Measurements from ENCODE around the gene A4GALT. TPM values are rescaled to one million over a fixed set of nuclear protein-coding genes. Genes with fewer than 3 reads are reported as not detected.
A peak's percentile ranks its signal among the peaks of the same experiment; 100 is the strongest.

A4GALT gene
- total and polyA plus RNA-seq, 2 experiments from 2014 or later, result 14.8 to 18.6 TPM

- H3K9me3 ChIP-seq (ENCODE audit: low read depth), result no peaks in the 10 kb centered on the region
- no peaks in the 10 kb centered on the region for H3K9me2 ChIP-seq (ENCODE audit: insufficient read depth)
- no peaks in the 10 kb centered on the region for H3K27me3 ChIP-seq (replicated peaks; ENCODE audit: insufficient read depth)
- peaks cover 13% of the 10 kb centered on the region; the same call in 1 of the 2 replicates for H3F3A ChIP-seq (ENCODE audit: insufficient read depth)
- no peaks in the 10 kb centered on the region for H3K36me3 ChIP-seq (ENCODE audit: low read depth)
- H3K27ac ChIP-seq, result no peak overlapping the region
- no peaks in the 10 kb centered on the region for H4K20me1 ChIP-seq (ENCODE audit: insufficient read depth)
- peak overlapping the region; percentile 77 for H3K4me3 ChIP-seq
- WGBS, 2 experiments (ENCODE audit: low coverage in 1 of 2, low lambda C conversion rate in 2 of 2, missing lambda C conversion rate in 2 of 2), result 17 to 18% methylated on average over 2 of the region's 2 CpGs
- 0 out of 2 replicates have a peak overlapping the region, but pooled peaks have one; percentile 68 for H2AFZ ChIP-seq
- H3K4me2 ChIP-seq (ENCODE audit: unreplicated experiment), result peak overlapping the region; percentile 57
- in situ Hi-C loops (cut with MboI), result no loop called here
- TF ChIP-seq EZH2phosphoT487 (IDR thresholded peaks at IDR 0.05; ENCODE audit: insufficient read depth, low read depth) (no peak), EZH2 (IDR thresholded peaks at IDR 0.05; ENCODE audit: insufficient read depth, poor library complexity, severe bottlenecking) (no peak)
- peaks cover 15% of the 10 kb centered on the region; the same call in 1 of the 2 replicates for H3K4me1 ChIP-seq (ENCODE audit: insufficient read depth)
- DNase-seq, result peak; percentile 52
- 0 out of 2 replicates have a peak, but pooled peaks cover 14% of the 10 kb centered on the region for H3K79me2 ChIP-seq (ENCODE audit: insufficient read depth)
- H3K9ac ChIP-seq, result peak overlapping the region; percentile 75
These were observed 1.5 kb downstream of the A4GALT start for GRCh38 chr22:42719133-42719532.

- Histone ChIP-seq H4K20me1 (ENCODE audit: insufficient read depth) (no peaks in the 10 kb centered on the region), H3K9ac (0 out of 2 replicates have a peak overlapping the region, but pooled peaks have one; percentile 26), H3K4me1 (ENCODE audit: insufficient read depth) (peaks cover 15% of the 10 kb centered on the region; the same call in 1 of the 2 replicates), H3K4me2 (ENCODE audit: unreplicated experiment) (peak overlapping the region; percentile 46), H3F3A (ENCODE audit: insufficient read depth) (peaks cover 13% of the 10 kb centered on the region; the same call in 1 of the 2 replicates), H3K27me3 (replicated peaks; ENCODE audit: insufficient read depth) (no peaks in the 10 kb centered on the region), H3K4me3 (no peak overlapping the region), H3K9me3 (ENCODE audit: low read depth) (no peaks in the 10 kb centered on the region), H3K36me3 (ENCODE audit: low read depth) (no peaks in the 10 kb centered on the region), H3K79me2 (ENCODE audit: insufficient read depth) (peaks cover 23% of the 10 kb centered on the region; the same call in 1 of the 2 replicates), H2AFZ (no peak overlapping the region), H3K27ac (no peak overlapping the region), H3K9me2 (ENCODE audit: insufficient read depth) (no peaks in the 10 kb centered on the region)
- in situ Hi-C loops (cut with MboI), result no loop called here
- peak; percentile 33 for DNase-seq
- no peak for TF ChIP-seq EZH2 (IDR thresholded peaks at IDR 0.05; ENCODE audit: insufficient read depth, poor library complexity, severe bottlenecking)
- no peak for TF ChIP-seq EZH2phosphoT487 (IDR thresholded peaks at IDR 0.05; ENCODE audit: insufficient read depth, low read depth)
- WGBS, 2 experiments (ENCODE audit: low coverage in 1 of 2, low lambda C conversion rate in 2 of 2, missing lambda C conversion rate in 2 of 2), result 38 to 40% methylated on average over 8 of the region's 8 CpGs
These were observed 3.3 kb downstream of the A4GALT start for GRCh38 chr22:42717197-42717928.

GRCh38 chr22:42716649-42717127 is 4.0 kb downstream of the A4GALT start:
- in situ Hi-C loops (cut with MboI), result no loop called here
- Histone ChIP-seq H3K4me1 (ENCODE audit: insufficient read depth) (peaks cover 13% of the 10 kb centered on the region; the same call in 1 of the 2 replicates), H3K4me2 (ENCODE audit: unreplicated experiment) (no peak overlapping the region)

GRCh38 chr22:42716221-42716620 is 4.4 kb downstream of the A4GALT start:
- TF ChIP-seq EZH2 (IDR thresholded peaks at IDR 0.05; ENCODE audit: insufficient read depth, poor library complexity, severe bottlenecking) (no peak), EZH2phosphoT487 (IDR thresholded peaks at IDR 0.05; ENCODE audit: insufficient read depth, low read depth) (no peak)
- H3K27me3 ChIP-seq (replicated peaks; ENCODE audit: insufficient read depth), result no peaks in the 10 kb centered on the region
- peaks cover 28% of the 10 kb centered on the region for H3K79me2 ChIP-seq (ENCODE audit: insufficient read depth)
- no peaks in the 10 kb centered on the region for H3K36me3 ChIP-seq (ENCODE audit: low read depth)
- no peak overlapping the region for H3K9ac ChIP-seq
- peaks cover 13% of the 10 kb centered on the region; the same call in 1 of the 2 replicates for H3F3A ChIP-seq (ENCODE audit: insufficient read depth)
- H4K20me1 ChIP-seq (ENCODE audit: insufficient read depth), result no peaks in the 10 kb centered on the region
- H3K27ac ChIP-seq, result no peak overlapping the region
- H3K4me1 ChIP-seq (ENCODE audit: insufficient read depth), result peaks cover 11% of the 10 kb centered on the region; the same call in 1 of the 2 replicates
- DNase-seq, result no peak
- no peaks in the 10 kb centered on the region for H3K9me2 ChIP-seq (ENCODE audit: insufficient read depth)
- no peaks in the 10 kb centered on the region for H3K9me3 ChIP-seq (ENCODE audit: low read depth)
- in situ Hi-C loops (cut with MboI), result no loop called here
- 83 to 84% methylated on average over 6 of the region's 6 CpGs for WGBS, 2 experiments (ENCODE audit: low coverage in 1 of 2, low lambda C conversion rate in 2 of 2, missing lambda C conversion rate in 2 of 2)
- H3K4me3 ChIP-seq, result no peak overlapping the region
- no peak overlapping the region for H3K4me2 ChIP-seq (ENCODE audit: unreplicated experiment)
- no peak overlapping the region for H2AFZ ChIP-seq

More at GRCh38 chr22:42716649-42717127, 4.0 kb downstream of the A4GALT start:
- DNase-seq, result no peak
- TF ChIP-seq EZH2phosphoT487 (IDR thresholded peaks at IDR 0.05; ENCODE audit: insufficient read depth, low read depth) (no peak), EZH2 (IDR thresholded peaks at IDR 0.05; ENCODE audit: insufficient read depth, poor library complexity, severe bottlenecking) (no peak)
- Histone ChIP-seq H3K9me3 (ENCODE audit: low read depth) (no peaks in the 10 kb centered on the region), H3K27me3 (replicated peaks; ENCODE audit: insufficient read depth) (no peaks in the 10 kb centered on the region), H3K9me2 (ENCODE audit: insufficient read depth) (no peaks in the 10 kb centered on the region), H3K9ac (no peak overlapping the region), H3K27ac (no peak overlapping the region), H4K20me1 (ENCODE audit: insufficient read depth) (no peaks in the 10 kb centered on the region), H3K79me2 (ENCODE audit: insufficient read depth) (peaks cover 27% of the 10 kb centered on the region; the same call in 1 of the 2 replicates), H3F3A (ENCODE audit: insufficient read depth) (peaks cover 13% of the 10 kb centered on the region; the same call in 1 of the 2 replicates), H3K36me3 (ENCODE audit: low read depth) (no peaks in the 10 kb centered on the region), H3K4me3 (no peak overlapping the region), H2AFZ (no peak overlapping the region)
- WGBS, 2 experiments (ENCODE audit: low coverage in 1 of 2, low lambda C conversion rate in 2 of 2, missing lambda C conversion rate in 2 of 2), result 93 to 99% methylated on average over 5 of the region's 5 CpGs
